ENCODE measurements around the gene MAP4K4. TPM values are rescaled to one million over a fixed set of nuclear protein-coding genes. Genes with fewer than 3 reads are reported as not detected.

The MAP4K4 gene
- total and polyA plus RNA-seq, 8 donors: 9.6 to 71.6 (median 23.8) TPM

GRCh38 chr2:101860782-101861181, 163.3 kb downstream of the MAP4K4 start:
- TF ChIP-seq EP300 (IDR thresholded peaks at IDR 0.05) (no peak), POLR2A (IDR thresholded peaks at IDR 0.05) (no peak), POLR2AphosphoS5 (IDR thresholded peaks at IDR 0.05) (no peak)
- TF ChIP-seq, protein P1, sequence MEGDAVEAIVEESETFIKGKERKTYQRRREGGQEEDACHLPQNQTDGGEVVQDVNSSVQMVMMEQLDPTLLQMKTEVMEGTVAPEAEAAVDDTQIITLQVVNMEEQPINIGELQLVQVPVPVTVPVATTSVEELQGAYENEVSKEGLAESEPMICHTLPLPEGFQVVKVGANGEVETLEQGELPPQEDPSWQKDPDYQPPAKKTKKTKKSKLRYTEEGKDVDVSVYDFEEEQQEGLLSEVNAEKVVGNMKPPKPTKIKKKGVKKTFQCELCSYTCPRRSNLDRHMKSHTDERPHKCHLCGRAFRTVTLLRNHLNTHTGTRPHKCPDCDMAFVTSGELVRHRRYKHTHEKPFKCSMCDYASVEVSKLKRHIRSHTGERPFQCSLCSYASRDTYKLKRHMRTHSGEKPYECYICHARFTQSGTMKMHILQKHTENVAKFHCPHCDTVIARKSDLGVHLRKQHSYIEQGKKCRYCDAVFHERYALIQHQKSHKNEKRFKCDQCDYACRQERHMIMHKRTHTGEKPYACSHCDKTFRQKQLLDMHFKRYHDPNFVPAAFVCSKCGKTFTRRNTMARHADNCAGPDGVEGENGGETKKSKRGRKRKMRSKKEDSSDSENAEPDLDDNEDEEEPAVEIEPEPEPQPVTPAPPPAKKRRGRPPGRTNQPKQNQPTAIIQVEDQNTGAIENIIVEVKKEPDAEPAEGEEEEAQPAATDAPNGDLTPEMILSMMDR (IDR thresholded peaks at IDR 0.05): no peak
- H3K36me3 ChIP-seq: peaks cover 43 to 92% (median 83%) of the 10 kb centered on the region in 4 donors
- no peaks in the 10 kb centered on the region for H3K9me3 ChIP-seq
- H3K4me1 ChIP-seq: no peaks in the 10 kb centered on the region
- no peak for DNase-seq
- H3K4me3 ChIP-seq: no peak overlapping the region
- WGBS, 5 donors: 88 to 92% (median 91%) methylated on average over 8 of the region's 8 CpGs
- no peaks in the 10 kb centered on the region for H3K27me3 ChIP-seq
- intact Hi-C loops (cut with DNase I; ENCODE audit: low total_unique reads): no loop called here
- no peak overlapping the region for H3K27ac ChIP-seq

DNA sequence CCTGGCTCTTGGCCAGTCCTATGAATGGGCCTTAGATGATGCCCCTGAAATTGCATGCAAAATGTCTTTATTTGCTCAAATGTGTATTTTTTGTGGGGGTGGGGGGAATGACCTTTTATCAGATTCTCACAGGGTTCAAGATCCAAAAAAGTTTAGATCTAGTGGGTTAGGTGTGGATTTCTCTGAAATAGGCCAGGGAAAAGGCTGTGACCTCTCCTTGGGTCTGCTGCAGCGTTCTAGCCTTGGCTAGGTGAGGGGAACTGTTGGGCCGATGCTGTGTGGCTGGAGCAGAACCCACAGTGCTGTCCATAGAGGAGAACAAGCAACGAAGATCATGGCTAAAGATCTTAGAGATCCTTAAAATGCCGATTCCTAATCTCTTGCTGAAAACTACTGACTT, 163.9 kb downstream of the MAP4K4 start:
- no peaks in the 10 kb centered on the region for H3K9me3 ChIP-seq
- no peaks in the 10 kb centered on the region for H3K4me1 ChIP-seq
- H3K4me3 ChIP-seq: no peak overlapping the region
- intact Hi-C loops (cut with DNase I; ENCODE audit: low total_unique reads): no loop called here
- no peak for DNase-seq
- TF ChIP-seq, protein P1 (IDR thresholded peaks at IDR 0.05): no peak
- TF ChIP-seq POLR2A (IDR thresholded peaks at IDR 0.05) (no peak), EP300 (IDR thresholded peaks at IDR 0.05) (no peak), POLR2AphosphoS5 (IDR thresholded peaks at IDR 0.05) (no peak)
- WGBS, 5 donors: 89 to 96% (median 96%) methylated on average over 4 of the region's 4 CpGs
- H3K27ac ChIP-seq: no peak overlapping the region
- H3K36me3 ChIP-seq: peaks cover 45 to 92% (median 83%) of the 10 kb centered on the region in 4 donors
- no peaks in the 10 kb centered on the region for H3K27me3 ChIP-seq

GRCh38 chr2:101863534-101863933, 166.0 kb downstream of the MAP4K4 start:
- H3K27ac ChIP-seq: no peak overlapping the region
- peaks cover 55 to 97% (median 91%) of the 10 kb centered on the region in 4 donors for H3K36me3 ChIP-seq
- intact Hi-C loops (cut with DNase I; ENCODE audit: low total_unique reads): no loop called here
- no peak overlapping the region for H3K4me3 ChIP-seq
- 93 to 95% (median 93%) methylated on average over 7 of the region's 7 CpGs for WGBS, 5 donors
- no peaks in the 10 kb centered on the region for H3K27me3 ChIP-seq
- TF ChIP-seq, protein P1 (IDR thresholded peaks at IDR 0.05): no peak
- TF ChIP-seq EP300 (IDR thresholded peaks at IDR 0.05): no peak
- no peak for TF ChIP-seq POLR2AphosphoS5 (IDR thresholded peaks at IDR 0.05)
- no peak for TF ChIP-seq POLR2A (IDR thresholded peaks at IDR 0.05)
- H3K4me1 ChIP-seq: no peaks in the 10 kb centered on the region
- DNase-seq: no peak
- H3K9me3 ChIP-seq: no peaks in the 10 kb centered on the region

- H3K4me3 ChIP-seq: no peak overlapping the region
- H3K9me3 ChIP-seq: no peaks in the 10 kb centered on the region
- DNase-seq: no peak
- H3K4me1 ChIP-seq: no peaks in the 10 kb centered on the region
- TF ChIP-seq, protein P1 (IDR thresholded peaks at IDR 0.05): no peak
- TF ChIP-seq EP300 (IDR thresholded peaks at IDR 0.05): no peak
- TF ChIP-seq POLR2AphosphoS5 (IDR thresholded peaks at IDR 0.05): no peak
- no peak for TF ChIP-seq POLR2A (IDR thresholded peaks at IDR 0.05)
- 84 to 94% (median 89%) methylated on average over 1 of the region's 1 CpG for WGBS, 5 donors
- no peaks in the 10 kb centered on the region for H3K27me3 ChIP-seq
- intact Hi-C loops (cut with DNase I; ENCODE audit: low total_unique reads): no loop called here
- H3K27ac ChIP-seq: no peak overlapping the region
- H3K36me3 ChIP-seq: peaks cover 51 to 96% (median 89%) of the 10 kb centered on the region in 4 donors
Measured at GRCh38 chr2:101864426-101864825, 166.9 kb downstream of the MAP4K4 start.

Data from stomach (tissue), 9 donors.